Mesothelial cell of epicardium (in vitro differentiated cells): ENCODE measurements around the gene PSAP. TPM values are rescaled to one million over a fixed set of nuclear protein-coding genes. Genes with fewer than 3 reads are reported as not detected.

Experiments
- DNase-seq, 2 experiments: peaks; one replicate each; pipeline ENCODE4 v3.0.0; 2021; ENCODE audit warnings: low spot score in 2 of 2; ENCODE audit not compliant: unreplicated experiment in 2 of 2
- H3K27ac Mint-ChIP-seq: 2 replicates; pipeline ENCODE4 v1.8.0; 2021; ENCODE audit warnings: mixed read lengths
- H3K27me3 Mint-ChIP-seq: 2 replicates; pipeline ENCODE4 v1.8.0; 2021; ENCODE audit warnings: low read depth, mixed read lengths
- H3K36me3 Mint-ChIP-seq: 2 replicates; pipeline ENCODE4 v1.8.0; 2021; ENCODE audit warnings: mixed read lengths
- H3K4me1 Mint-ChIP-seq: 2 replicates; pipeline ENCODE4 v1.8.0; 2021; ENCODE audit warnings: mixed read lengths
- H3K4me3 Mint-ChIP-seq: 2 replicates; pipeline ENCODE4 v1.8.0; 2021; ENCODE audit warnings: mild to moderate bottlenecking, moderate library complexity, mixed read lengths
- H3K9me3 Mint-ChIP-seq: 2 replicates; pipeline ENCODE4 v1.8.0; 2021; ENCODE audit warnings: mixed read lengths
- CTCF ChIP-seq: fragments of 200-600 bp; sonication (generic); IDR thresholded peaks from one replicate; pipeline ENCODE4 v1.5.0; 2021; ENCODE audit warnings: antibody characterized with exemption; ENCODE audit not compliant: unreplicated experiment
- total RNA-seq: library from RNA; stranded (reverse); gene quantifications from 3 replicates; pipeline ENCODE4 v1.2.1, GENCODE V29; 2021

The PSAP gene
- total RNA-seq, 1 donor from 2014 or later = 574 TPM

GRCh38 chr10:71802715-71803488 is 48.1 kb downstream of the PSAP start:
- Mint-ChIP-seq H3K36me3 (no peaks in the 10 kb centered on the region), H3K4me3 (no peak overlapping the region), H3K4me1 (peaks cover 5% of the 10 kb centered on the region), H3K9me3 (no peaks in the 10 kb centered on the region), H3K27me3 (peaks cover 33% of the 10 kb centered on the region), H3K27ac (no peak overlapping the region)
- no peak for TF ChIP-seq CTCF
- no peak for DNase-seq

GRCh38 chr10:71802235-71802634 is 48.8 kb downstream of the PSAP start:
- no peak for DNase-seq
- Mint-ChIP-seq H3K27ac (no peak overlapping the region), H3K4me1 (peaks cover 5% of the 10 kb centered on the region), H3K36me3 (no peaks in the 10 kb centered on the region), H3K4me3 (no peak overlapping the region), H3K27me3 (peaks cover 32% of the 10 kb centered on the region), H3K9me3 (no peaks in the 10 kb centered on the region)
- no peak for TF ChIP-seq CTCF

GRCh38 chr10:71801361-71801760 is 49.7 kb downstream of the PSAP start:
- no peak overlapping the region for H3K27ac Mint-ChIP-seq
- H3K27me3 Mint-ChIP-seq = peaks cover 28% of the 10 kb centered on the region
- TF ChIP-seq CTCF = no peak
- H3K36me3 Mint-ChIP-seq = no peaks in the 10 kb centered on the region
- H3K4me3 Mint-ChIP-seq = no peak overlapping the region
- no peak for DNase-seq
- H3K9me3 Mint-ChIP-seq = no peaks in the 10 kb centered on the region
- peaks cover 5% of the 10 kb centered on the region for H3K4me1 Mint-ChIP-seq

- no peak for TF ChIP-seq CTCF
- H3K9me3 Mint-ChIP-seq = no peaks in the 10 kb centered on the region
- H3K27ac Mint-ChIP-seq = no peak overlapping the region
- DNase-seq = no peak
- peaks cover 18% of the 10 kb centered on the region for H3K27me3 Mint-ChIP-seq
- H3K4me3 Mint-ChIP-seq = no peak overlapping the region
- no peaks in the 10 kb centered on the region for H3K36me3 Mint-ChIP-seq
- peaks cover 5% of the 10 kb centered on the region for H3K4me1 Mint-ChIP-seq
These were observed 51.2 kb downstream of the PSAP start for GRCh38 chr10:71799608-71800453.

GRCh38 chr10:71799112-71799511 is 51.9 kb downstream of the PSAP start:
- TF ChIP-seq CTCF = no peak
- DNase-seq = no peak
- Mint-ChIP-seq H3K27ac (no peak overlapping the region), H3K4me1 (peaks cover 2% of the 10 kb centered on the region), H3K9me3 (no peaks in the 10 kb centered on the region), H3K36me3 (no peaks in the 10 kb centered on the region), H3K27me3 (peaks cover 11% of the 10 kb centered on the region), H3K4me3 (no peak overlapping the region)
